LHCN-M2 (cell line): ENCODE data around the gene GADL1. TPM values are rescaled to one million over a fixed set of nuclear protein-coding genes. Genes with fewer than 3 reads are reported as not detected.

Source experiments
- DNase-seq: peaks from one replicate; pipeline ENCODE4 v3.0.0-alpha.2; 2012; ENCODE audit warnings: low read depth
- total RNA-seq: library from RNA; depleted of rRNA; stranded (reverse); fragments of >200 nt; gene quantifications from 2 replicates; pipeline ENCODE4 v1.2.3, GENCODE V29; 2014

The GADL1 gene
- total RNA-seq, 1 experiment from 2014 or later = 0.06 TPM

GRCh38 chr3:30677347-30677685, 217.1 kb downstream of the GADL1 start:
- no peak for DNase-seq

DNA sequence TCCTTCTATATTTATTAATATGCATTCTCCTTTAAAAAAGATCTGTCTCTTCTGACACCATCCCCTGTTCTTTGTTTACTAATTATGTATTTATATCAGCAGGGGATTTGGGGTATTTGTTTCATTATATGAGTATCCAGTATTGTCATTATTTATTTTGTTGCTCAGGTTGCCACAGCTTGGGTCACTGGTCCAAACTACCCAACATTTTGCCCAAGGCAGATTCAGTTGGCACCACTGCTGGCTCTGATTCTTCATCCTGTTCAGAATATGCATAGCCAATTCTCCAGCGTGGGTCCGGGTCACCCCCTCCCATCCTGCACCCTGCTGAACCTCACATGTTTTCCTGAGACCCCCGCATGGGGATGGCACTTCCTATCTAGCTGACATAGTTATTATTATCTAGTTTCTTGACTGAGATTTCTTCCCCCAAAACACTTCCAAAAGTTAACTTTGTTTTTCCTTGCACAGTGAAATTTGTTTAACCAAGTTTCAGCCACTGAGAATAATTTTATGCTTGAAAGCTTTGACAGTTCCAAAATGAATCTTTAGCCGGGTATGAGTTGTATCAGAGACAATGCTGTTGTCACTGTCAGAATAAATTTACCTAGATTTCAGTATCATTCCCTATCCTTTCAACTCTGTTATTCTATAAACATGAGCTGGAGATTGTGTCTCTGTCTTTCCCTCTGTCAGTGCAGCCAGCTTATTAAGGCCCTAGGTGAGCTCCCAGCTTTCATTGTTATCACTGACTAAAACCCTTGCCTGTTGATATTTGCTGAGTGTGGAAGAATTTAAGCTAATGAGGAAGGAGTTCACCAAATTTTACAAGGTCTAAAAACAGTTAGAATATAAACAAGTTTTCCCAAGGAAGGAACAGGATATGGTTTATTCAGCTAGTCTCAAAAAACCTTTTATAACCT, 217.8 kb downstream of the GADL1 start:
- DNase-seq = no peak
